A673 (cell line): ENCODE results near the gene TMX1. TPM values are rescaled to one million over a fixed set of nuclear protein-coding genes. Genes with fewer than 3 reads are reported as not detected.
A peak's percentile ranks its signal among the peaks of the same experiment; 100 is the strongest.

ENCODE experiments used
- BruUV-seq: library from RNA; stranded (reverse); fragments of 400-500 nt; replicated peaks from 2 replicates; lab custom pipeline; 2021; lab: Mats Ljungman, UMichigan
- CTCF ChIA-PET: fragments of 300-600 bp; sonication (Branson Sonifier 250); formaldehyde crosslinking; loops from one replicate; lab custom pipeline; 2022; ENCODE audit warnings: antibody characterized with exemption; lab: Charles Lee
- POLR2A ChIA-PET: fragments of 300-600 bp; sonication (Branson Sonifier 250); formaldehyde crosslinking; loops from one replicate; lab custom pipeline; 2022; ENCODE audit warnings: antibody characterized with exemption; ENCODE audit not compliant: low non-redundant PET; lab: Charles Lee
- DNase-seq: peaks from one replicate; pipeline ENCODE4 v3.0.0-alpha.2; 2015; ENCODE audit warnings: low spot score
- H3K27ac ChIP-seq: fragments of 200-600 bp; sonication (generic); 2 replicates; pipeline ENCODE4 v1.5.1; 2016; ENCODE audit warnings: mixed run types, low read depth, mild to moderate bottlenecking, mixed read lengths, antibody characterized with exemption, low read length; ENCODE audit not compliant: poor library complexity, severe bottlenecking
- H3K27me3 ChIP-seq: fragments of 200-600 bp; sonication (generic); replicated peaks from 2 replicates; pipeline ENCODE4 v1.6.1; 2017; ENCODE audit warnings: mixed run types, low read depth, mild to moderate bottlenecking, mixed read lengths, antibody characterized with exemption, low read length; ENCODE audit not compliant: insufficient read depth, poor library complexity
- H3K36me3 ChIP-seq: fragments of 200-600 bp; sonication (generic); 2 replicates; pipeline ENCODE4 v1.6.1; 2016; ENCODE audit warnings: mixed run types, mild to moderate bottlenecking, mixed read lengths, antibody characterized with exemption, low read length; ENCODE audit not compliant: insufficient read depth, poor library complexity, severe bottlenecking
- H3K4me1 ChIP-seq: fragments of 200-600 bp; sonication (generic); 2 replicates; pipeline ENCODE4 v1.6.1; 2017; ENCODE audit warnings: mixed run types, mild to moderate bottlenecking, mixed read lengths, antibody characterized with exemption, low read length; ENCODE audit not compliant: insufficient read depth, poor library complexity, severe bottlenecking
- H3K4me3 ChIP-seq: fragments of 200-600 bp; sonication (generic); 2 replicates; pipeline ENCODE4 v1.5.1; 2016; ENCODE audit warnings: low read depth, mixed run types, mild to moderate bottlenecking, mixed read lengths, low read length; ENCODE audit not compliant: poor library complexity, severe bottlenecking
- H3K9me3 ChIP-seq: fragments of 200-600 bp; sonication (generic); 2 replicates; pipeline ENCODE4 v1.6.1; 2016; ENCODE audit warnings: mixed run types, low read depth, mild to moderate bottlenecking, mixed read lengths, antibody characterized with exemption, low read length; ENCODE audit not compliant: poor library complexity, severe bottlenecking
- EZH2 ChIP-seq: fragments of 200-600 bp; sonication (generic); IDR thresholded peaks from 2 replicates; pipeline ENCODE4 v1.6.1; 2017; ENCODE audit warnings: borderline replicate concordance, low read depth, mild to moderate bottlenecking, mixed read lengths, antibody characterized with exemption, low read length; ENCODE audit not compliant: poor library complexity, severe bottlenecking
- intact Hi-C: fragments of 100-400 bp; cut with micrococcal nuclease; formaldehyde crosslinking; loops from one replicate; pipeline ENCODE4 v1.10.0; 2022; ENCODE audit not compliant: unreplicated experiment
- total RNA-seq: library from RNA; stranded (reverse); gene quantifications from 2 replicates; pipeline ENCODE4 v1.2.3, GENCODE V29; 2021
- TF ChIP-seq, protein P1 (sequence below): fragments of 300-800, 200-600 bp; sonication (generic); conservative IDR thresholded peaks from 2 replicates; pipeline ENCODE4 v1.5.1; 2017; ENCODE audit warnings: low read depth, mild to moderate bottlenecking, antibody characterized with exemption, low read length, moderate library complexity, mixed read lengths

The TMX1 gene
- total RNA-seq, 1 experiment from 2014 or later: 60.1 TPM

- Histone ChIP-seq H3K9me3 (no peaks in the 10 kb centered on the region), H3K4me1 (peaks cover 22% of the 10 kb centered on the region), H3K4me3 (no peak overlapping the region), H3K27me3 (no peaks in the 10 kb centered on the region), H3K27ac (no peak overlapping the region), H3K36me3 (no peaks in the 10 kb centered on the region)
- CTCF ChIA-PET: no interaction called here
- no peak for DNase-seq
- no TSS peak for BruUV-seq
- TF ChIP-seq, protein P1, sequence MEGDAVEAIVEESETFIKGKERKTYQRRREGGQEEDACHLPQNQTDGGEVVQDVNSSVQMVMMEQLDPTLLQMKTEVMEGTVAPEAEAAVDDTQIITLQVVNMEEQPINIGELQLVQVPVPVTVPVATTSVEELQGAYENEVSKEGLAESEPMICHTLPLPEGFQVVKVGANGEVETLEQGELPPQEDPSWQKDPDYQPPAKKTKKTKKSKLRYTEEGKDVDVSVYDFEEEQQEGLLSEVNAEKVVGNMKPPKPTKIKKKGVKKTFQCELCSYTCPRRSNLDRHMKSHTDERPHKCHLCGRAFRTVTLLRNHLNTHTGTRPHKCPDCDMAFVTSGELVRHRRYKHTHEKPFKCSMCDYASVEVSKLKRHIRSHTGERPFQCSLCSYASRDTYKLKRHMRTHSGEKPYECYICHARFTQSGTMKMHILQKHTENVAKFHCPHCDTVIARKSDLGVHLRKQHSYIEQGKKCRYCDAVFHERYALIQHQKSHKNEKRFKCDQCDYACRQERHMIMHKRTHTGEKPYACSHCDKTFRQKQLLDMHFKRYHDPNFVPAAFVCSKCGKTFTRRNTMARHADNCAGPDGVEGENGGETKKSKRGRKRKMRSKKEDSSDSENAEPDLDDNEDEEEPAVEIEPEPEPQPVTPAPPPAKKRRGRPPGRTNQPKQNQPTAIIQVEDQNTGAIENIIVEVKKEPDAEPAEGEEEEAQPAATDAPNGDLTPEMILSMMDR: no peak
- TF ChIP-seq EZH2: no peak
- POLR2A ChIA-PET: no interaction called here
- intact Hi-C loops: no loop called here
Measured at GRCh38 chr14:51203881-51204280, 36.2 kb upstream of the TMX1 start.

DNA sequence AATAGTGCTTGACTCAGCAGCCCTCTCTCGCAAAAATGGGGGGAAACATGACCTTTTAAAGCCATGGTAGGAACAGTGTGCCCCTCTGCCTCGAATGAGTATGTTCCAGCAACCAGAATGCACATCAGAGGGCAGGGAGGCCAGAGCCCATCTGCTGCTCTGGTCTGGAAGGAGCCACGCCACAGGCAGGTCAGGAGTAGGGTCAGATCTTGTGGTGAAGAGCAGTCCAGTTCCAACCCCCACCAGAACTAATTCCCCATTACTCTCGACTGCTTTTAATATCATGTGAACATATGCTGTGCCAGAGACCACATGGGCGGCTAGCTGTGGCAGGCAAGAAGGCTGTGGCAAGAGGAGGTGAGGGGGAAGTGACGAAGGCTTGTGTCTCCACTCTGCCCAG lies 34.6 kb upstream of the TMX1 start:
- no TSS peak for BruUV-seq
- H3K9me3 ChIP-seq: no peaks in the 10 kb centered on the region
- H3K36me3 ChIP-seq: no peaks in the 10 kb centered on the region
- ChIA-PET POLR2A (no interaction called here), CTCF (no interaction called here)
- no peak for DNase-seq
- intact Hi-C loops: no loop called here
- H3K4me1 ChIP-seq: peaks cover 19% of the 10 kb centered on the region
- TF ChIP-seq, protein P1: no peak
- TF ChIP-seq EZH2: no peak
- H3K4me3 ChIP-seq: no peak overlapping the region
- H3K27me3 ChIP-seq: no peaks in the 10 kb centered on the region
- no peak overlapping the region for H3K27ac ChIP-seq

- Histone ChIP-seq H3K9me3 (no peaks in the 10 kb centered on the region), H3K36me3 (no peaks in the 10 kb centered on the region), H3K27ac (no peak overlapping the region), H3K27me3 (no peaks in the 10 kb centered on the region), H3K4me1 (peaks cover 24% of the 10 kb centered on the region), H3K4me3 (no peak overlapping the region)
- BruUV-seq: no TSS peak
- POLR2A ChIA-PET: no interaction called here
- peak; percentile 45 for DNase-seq
- no peak for TF ChIP-seq EZH2
- TF ChIP-seq, protein P1: no peak
- CTCF ChIA-PET: no interaction called here
- intact Hi-C loops: no loop called here
Measured at GRCh38 chr14:51206462-51206861, 33.6 kb upstream of the TMX1 start.
